ENCODE results near the gene DLG2. TPM values are rescaled to one million over a fixed set of nuclear protein-coding genes. Genes with fewer than 3 reads are reported as not detected.

DLG2 gene
- total RNA-seq, 1 experiment from 2014 or later: 2.7 TPM

DNA sequence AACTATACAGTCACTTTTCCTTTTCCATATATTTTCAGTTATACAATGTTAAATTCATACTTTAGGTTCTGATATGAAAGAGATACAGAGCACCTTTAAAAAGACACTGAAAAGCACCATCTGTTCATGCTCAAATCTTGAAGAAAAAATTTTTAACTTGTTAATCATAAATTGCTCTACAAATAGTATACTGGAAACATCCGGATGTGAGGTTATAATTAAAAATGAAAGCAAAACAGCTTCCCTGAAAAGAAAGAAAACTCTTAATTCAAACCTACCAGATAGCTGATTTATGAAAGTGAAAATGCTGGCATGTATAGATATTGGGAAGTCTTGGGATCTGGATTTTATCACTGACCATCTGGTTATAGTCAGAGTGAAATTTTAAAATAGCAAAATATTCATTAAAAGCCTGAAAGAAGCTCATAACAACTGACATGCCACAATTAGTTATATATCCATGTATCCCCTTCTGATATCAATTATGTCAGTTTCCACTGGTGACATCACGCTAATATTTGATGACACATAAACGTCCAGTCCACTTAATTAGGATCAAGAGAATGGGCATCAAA lies 740.0 kb downstream of the DLG2 start:
- no peak overlapping the region for H2AFZ ChIP-seq (ENCODE audit: low read length)
- H3K36me3 ChIP-seq (ENCODE audit: insufficient read depth, low read length): no peaks in the 10 kb centered on the region
- no peak overlapping the region for H3K4me2 ChIP-seq (ENCODE audit: low read depth, low read length, poor library complexity, severe bottlenecking)
- H3K27me3 ChIP-seq (ENCODE audit: low read length): 0 out of 2 replicates have a peak, but pooled peaks cover 3% of the 10 kb centered on the region
- peaks cover 3% of the 10 kb centered on the region; the same call in 1 of the 2 replicates for H3K9me2 ChIP-seq (replicated peaks; ENCODE audit: insufficient read depth, low read length)
- H3K27ac ChIP-seq (ENCODE audit: low read length): no peak overlapping the region
- no peaks in the 10 kb centered on the region for H3K4me1 ChIP-seq (ENCODE audit: low read length)
- no peaks in the 10 kb centered on the region for H4K20me1 ChIP-seq (ENCODE audit: insufficient read depth, low read depth, low read length)
- H3K9me3 ChIP-seq (ENCODE audit: low read length): no peaks in the 10 kb centered on the region; the same call in 1 of the 2 replicates
- H3K9ac ChIP-seq (ENCODE audit: low read length): no peak overlapping the region
- no peak for DNase-seq
- no peaks in the 10 kb centered on the region for H3K79me2 ChIP-seq (ENCODE audit: low read length)
- no peak overlapping the region for H3K4me3 ChIP-seq (ENCODE audit: low read length)

DNA sequence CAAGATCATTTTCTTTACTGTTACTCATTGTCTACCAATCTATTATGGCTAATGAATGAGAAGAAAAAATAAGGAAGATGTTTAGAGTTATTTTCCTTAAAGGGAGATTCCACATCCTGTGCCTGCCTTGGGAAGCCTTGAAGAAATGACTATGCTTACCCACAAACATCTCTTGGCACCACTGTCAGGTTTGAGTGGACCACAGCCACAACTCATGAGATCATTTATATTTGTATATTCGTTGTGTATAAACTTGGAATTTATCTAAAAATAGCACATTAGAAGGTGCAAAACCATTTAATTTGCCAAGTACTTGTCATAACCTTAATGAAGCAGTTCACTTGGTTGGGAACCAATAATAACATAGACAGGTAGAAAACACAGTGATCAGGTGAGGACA lies 740.8 kb downstream of the DLG2 start:
- H3K4me3 ChIP-seq (ENCODE audit: low read length): no peak overlapping the region
- no peak overlapping the region for H3K27ac ChIP-seq (ENCODE audit: low read length)
- 0 out of 2 replicates have a peak, but pooled peaks cover 3% of the 10 kb centered on the region for H3K27me3 ChIP-seq (ENCODE audit: low read length)
- no peaks in the 10 kb centered on the region for H3K36me3 ChIP-seq (ENCODE audit: insufficient read depth, low read length)
- H3K79me2 ChIP-seq (ENCODE audit: low read length): no peaks in the 10 kb centered on the region
- H3K9ac ChIP-seq (ENCODE audit: low read length): no peak overlapping the region
- no peak overlapping the region for H3K4me2 ChIP-seq (ENCODE audit: low read depth, low read length, poor library complexity, severe bottlenecking)
- DNase-seq: no peak
- no peaks in the 10 kb centered on the region; the same call in 1 of the 2 replicates for H3K9me3 ChIP-seq (ENCODE audit: low read length)
- H4K20me1 ChIP-seq (ENCODE audit: insufficient read depth, low read depth, low read length): no peaks in the 10 kb centered on the region
- peaks cover 3% of the 10 kb centered on the region; the same call in 1 of the 2 replicates for H3K9me2 ChIP-seq (replicated peaks; ENCODE audit: insufficient read depth, low read length)
- H3K4me1 ChIP-seq (ENCODE audit: low read length): no peaks in the 10 kb centered on the region
- H2AFZ ChIP-seq (ENCODE audit: low read length): no peak overlapping the region

DNA sequence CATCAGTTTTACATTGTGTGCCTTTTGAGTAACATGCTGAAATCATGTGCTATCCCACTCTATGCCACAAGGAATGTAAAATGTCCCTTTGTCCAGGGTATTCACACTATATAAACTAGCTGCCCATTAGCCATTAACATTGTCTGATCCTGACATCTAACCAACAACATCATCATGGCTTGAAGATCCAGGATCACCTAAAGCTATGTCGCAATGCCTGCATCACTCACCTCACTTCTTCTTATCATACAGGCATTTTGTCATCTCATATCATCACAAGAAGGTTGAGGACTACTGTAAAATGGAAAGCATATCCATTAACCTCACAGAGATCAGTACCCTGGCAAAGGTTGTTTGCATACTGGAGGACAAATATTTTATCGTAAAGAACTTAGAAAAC lies 742.3 kb downstream of the DLG2 start:
- Histone ChIP-seq H3K36me3 (ENCODE audit: insufficient read depth, low read length) (no peaks in the 10 kb centered on the region), H3K9me3 (ENCODE audit: low read length) (no peaks in the 10 kb centered on the region; the same call in 1 of the 2 replicates), H2AFZ (ENCODE audit: low read length) (no peak overlapping the region), H4K20me1 (ENCODE audit: insufficient read depth, low read depth, low read length) (no peaks in the 10 kb centered on the region), H3K9ac (ENCODE audit: low read length) (no peak overlapping the region), H3K4me3 (ENCODE audit: low read length) (no peak overlapping the region), H3K4me2 (ENCODE audit: low read depth, low read length, poor library complexity, severe bottlenecking) (no peak overlapping the region), H3K27me3 (ENCODE audit: low read length) (0 out of 2 replicates have a peak, but pooled peaks cover 3% of the 10 kb centered on the region), H3K79me2 (ENCODE audit: low read length) (no peaks in the 10 kb centered on the region), H3K9me2 (replicated peaks; ENCODE audit: insufficient read depth, low read length) (0 out of 2 replicates have a peak, but pooled peaks cover 1% of the 10 kb centered on the region), H3K27ac (ENCODE audit: low read length) (no peak overlapping the region), H3K4me1 (ENCODE audit: low read length) (no peaks in the 10 kb centered on the region)
- no peak for DNase-seq

DNA sequence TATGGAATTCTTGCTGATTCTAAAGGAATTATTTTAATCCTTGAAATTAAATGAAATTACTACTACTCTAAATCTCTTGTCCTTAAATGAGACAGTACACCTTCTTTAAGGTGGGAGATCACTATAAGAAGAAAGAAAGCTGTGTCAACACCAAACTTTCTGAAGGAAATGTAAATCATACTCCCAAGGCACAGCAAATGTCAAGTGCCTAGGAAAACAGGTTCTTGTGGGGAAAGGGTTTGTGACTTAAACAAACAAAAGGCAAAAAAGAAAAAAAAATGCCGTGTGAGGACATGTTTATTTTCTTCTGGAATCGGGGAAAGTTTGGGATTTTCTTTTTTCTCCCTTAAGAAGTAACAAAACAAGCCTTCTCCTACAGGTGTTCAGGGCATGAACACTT lies 745.1 kb downstream of the DLG2 start:
- H3K27me3 ChIP-seq (ENCODE audit: low read length): no peaks in the 10 kb centered on the region
- no peak overlapping the region for H3K4me3 ChIP-seq (ENCODE audit: low read length)
- H3K4me2 ChIP-seq (ENCODE audit: low read depth, low read length, poor library complexity, severe bottlenecking): no peak overlapping the region
- no peak overlapping the region for H3K9ac ChIP-seq (ENCODE audit: low read length)
- no peak overlapping the region for H2AFZ ChIP-seq (ENCODE audit: low read length)
- no peaks in the 10 kb centered on the region for H4K20me1 ChIP-seq (ENCODE audit: insufficient read depth, low read depth, low read length)
- no peaks in the 10 kb centered on the region for H3K9me3 ChIP-seq (ENCODE audit: low read length)
- H3K4me1 ChIP-seq (ENCODE audit: low read length): no peaks in the 10 kb centered on the region
- no peaks in the 10 kb centered on the region for H3K79me2 ChIP-seq (ENCODE audit: low read length)
- no peak overlapping the region for H3K27ac ChIP-seq (ENCODE audit: low read length)
- DNase-seq: no peak
- no peaks in the 10 kb centered on the region for H3K36me3 ChIP-seq (ENCODE audit: insufficient read depth, low read length)
- no peaks in the 10 kb centered on the region for H3K9me2 ChIP-seq (replicated peaks; ENCODE audit: insufficient read depth, low read length)

DNA sequence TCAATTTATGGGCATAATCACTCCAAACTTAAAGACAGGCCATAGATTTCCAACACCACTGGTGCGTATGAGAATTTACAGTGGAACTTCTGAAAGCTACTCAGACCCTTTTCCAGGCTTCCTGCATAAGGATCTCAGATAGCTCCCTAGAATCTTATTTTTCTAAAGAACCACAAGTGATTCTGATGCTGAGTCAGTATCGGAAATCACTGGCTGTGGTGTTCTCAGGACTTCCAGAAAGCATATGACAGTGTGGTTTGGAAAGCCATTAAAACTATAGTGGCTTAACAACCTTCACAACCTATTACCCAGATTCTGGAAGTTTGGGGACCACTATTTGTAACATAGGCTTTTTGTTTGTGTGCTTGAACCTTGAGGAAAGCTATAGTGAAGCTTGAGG lies 756.0 kb downstream of the DLG2 start:
- Histone ChIP-seq H3K27ac (ENCODE audit: low read length) (no peak overlapping the region), H4K20me1 (ENCODE audit: insufficient read depth, low read depth, low read length) (no peaks in the 10 kb centered on the region), H3K36me3 (ENCODE audit: insufficient read depth, low read length) (no peaks in the 10 kb centered on the region), H3K4me2 (ENCODE audit: low read depth, low read length, poor library complexity, severe bottlenecking) (no peak overlapping the region), H3K4me3 (ENCODE audit: low read length) (no peak overlapping the region), H3K9me3 (ENCODE audit: low read length) (no peaks in the 10 kb centered on the region), H3K27me3 (ENCODE audit: low read length) (no peaks in the 10 kb centered on the region), H3K9me2 (replicated peaks; ENCODE audit: insufficient read depth, low read length) (no peaks in the 10 kb centered on the region), H3K79me2 (ENCODE audit: low read length) (no peaks in the 10 kb centered on the region), H3K4me1 (ENCODE audit: low read length) (no peaks in the 10 kb centered on the region), H2AFZ (ENCODE audit: low read length) (no peak overlapping the region), H3K9ac (ENCODE audit: low read length) (no peak overlapping the region)
- DNase-seq: no peak

DNA sequence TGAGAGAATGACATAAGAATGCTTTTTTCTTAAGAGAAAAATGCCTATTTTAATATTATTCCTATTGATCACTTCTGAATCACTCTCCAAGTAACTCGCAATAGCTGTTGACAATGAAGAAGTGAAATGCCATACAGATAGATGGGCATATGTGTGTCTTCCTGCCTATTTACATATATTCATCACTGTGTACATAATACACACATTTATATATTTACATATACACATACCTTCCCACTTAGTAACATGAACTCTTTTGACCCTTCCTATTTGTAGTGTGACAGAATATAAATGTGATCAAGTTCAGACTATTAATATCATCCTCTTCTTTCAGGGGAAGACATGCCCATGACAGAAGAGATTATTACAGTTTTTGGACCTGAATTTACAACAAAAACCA lies 756.7 kb downstream of the DLG2 start:
- no peak overlapping the region for H3K27ac ChIP-seq (ENCODE audit: low read length)
- H2AFZ ChIP-seq (ENCODE audit: low read length): no peak overlapping the region
- no peaks in the 10 kb centered on the region for H3K79me2 ChIP-seq (ENCODE audit: low read length)
- no peaks in the 10 kb centered on the region for H3K9me3 ChIP-seq (ENCODE audit: low read length)
- H3K9me2 ChIP-seq (replicated peaks; ENCODE audit: insufficient read depth, low read length): no peaks in the 10 kb centered on the region
- H3K4me1 ChIP-seq (ENCODE audit: low read length): no peaks in the 10 kb centered on the region
- no peak overlapping the region for H3K4me2 ChIP-seq (ENCODE audit: low read depth, low read length, poor library complexity, severe bottlenecking)
- H3K27me3 ChIP-seq (ENCODE audit: low read length): no peaks in the 10 kb centered on the region
- H4K20me1 ChIP-seq (ENCODE audit: insufficient read depth, low read depth, low read length): no peaks in the 10 kb centered on the region
- H3K36me3 ChIP-seq (ENCODE audit: insufficient read depth, low read length): no peaks in the 10 kb centered on the region
- no peak for DNase-seq
- H3K9ac ChIP-seq (ENCODE audit: low read length): no peak overlapping the region
- H3K4me3 ChIP-seq (ENCODE audit: low read length): no peak overlapping the region

DNA sequence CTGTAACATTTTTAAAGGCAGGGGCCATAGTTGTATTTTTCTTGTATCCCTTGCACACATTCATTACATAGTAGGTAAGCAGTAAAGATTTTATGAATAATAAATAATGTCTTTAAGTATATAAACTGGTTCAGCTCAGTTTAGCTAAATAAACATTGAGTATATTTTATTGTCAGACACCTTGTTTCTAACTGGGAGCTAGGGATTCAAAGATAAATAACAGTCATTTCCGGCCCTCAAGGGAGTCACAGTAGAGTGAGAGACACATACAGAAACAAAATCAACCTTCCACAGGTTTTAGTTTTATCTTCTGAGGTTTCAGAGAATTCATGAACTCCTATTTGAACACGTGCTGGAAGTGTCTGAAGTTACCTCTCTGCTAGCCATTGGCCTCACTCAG lies 760.2 kb downstream of the DLG2 start:
- Histone ChIP-seq H3K9me2 (replicated peaks; ENCODE audit: insufficient read depth, low read length) (no peaks in the 10 kb centered on the region), H3K36me3 (ENCODE audit: insufficient read depth, low read length) (no peaks in the 10 kb centered on the region), H3K79me2 (ENCODE audit: low read length) (no peaks in the 10 kb centered on the region), H2AFZ (ENCODE audit: low read length) (no peak overlapping the region), H3K4me2 (ENCODE audit: low read depth, low read length, poor library complexity, severe bottlenecking) (no peak overlapping the region), H3K9me3 (ENCODE audit: low read length) (no peaks in the 10 kb centered on the region), H3K9ac (ENCODE audit: low read length) (no peak overlapping the region), H3K27ac (ENCODE audit: low read length) (no peak overlapping the region), H3K27me3 (ENCODE audit: low read length) (peaks cover 3% of the 10 kb centered on the region; the same call in 1 of the 2 replicates), H3K4me1 (ENCODE audit: low read length) (no peaks in the 10 kb centered on the region), H3K4me3 (ENCODE audit: low read length) (no peak overlapping the region), H4K20me1 (ENCODE audit: insufficient read depth, low read depth, low read length) (no peaks in the 10 kb centered on the region)
- DNase-seq: no peak

DNA sequence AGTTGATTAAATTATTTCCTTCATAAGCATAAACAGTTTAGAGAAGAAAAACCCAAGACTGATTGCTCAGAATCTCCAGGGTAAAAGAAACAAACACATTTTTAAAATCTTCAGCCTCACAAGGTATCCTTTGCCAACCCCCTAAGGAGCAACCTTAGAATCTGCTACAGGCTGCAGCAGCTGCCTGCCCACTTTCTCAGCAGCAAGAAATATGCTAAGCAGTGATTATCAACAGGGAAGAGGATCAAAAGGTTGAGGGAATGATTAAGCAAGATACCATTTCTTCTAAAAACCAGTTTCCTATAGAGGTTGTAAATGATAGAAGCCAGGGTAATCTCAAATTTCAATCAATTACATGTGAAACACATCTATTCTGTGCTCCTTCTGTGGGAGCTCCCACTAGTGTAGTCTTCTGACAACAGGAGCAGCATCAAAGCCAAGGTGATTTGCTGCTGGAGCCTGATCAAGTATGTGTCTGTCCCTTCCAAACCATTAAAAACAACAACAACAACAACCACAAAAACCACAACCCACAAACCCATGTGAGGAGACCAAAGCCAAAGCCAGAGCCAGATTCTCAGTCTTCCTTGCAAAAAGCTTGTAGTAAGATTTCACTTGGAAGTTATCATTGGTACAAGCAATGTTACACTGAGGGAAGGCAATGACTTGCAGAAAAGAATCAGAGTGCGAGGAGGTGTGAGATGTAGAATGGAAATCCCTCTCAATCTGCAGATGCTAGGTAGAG lies 761.2 kb downstream of the DLG2 start:
- H3K4me1 ChIP-seq (ENCODE audit: low read length): no peaks in the 10 kb centered on the region
- H3K9ac ChIP-seq (ENCODE audit: low read length): no peak overlapping the region
- no peak for DNase-seq
- peaks cover 3% of the 10 kb centered on the region; the same call in 1 of the 2 replicates for H3K27me3 ChIP-seq (ENCODE audit: low read length)
- H3K79me2 ChIP-seq (ENCODE audit: low read length): no peaks in the 10 kb centered on the region
- no peaks in the 10 kb centered on the region for H4K20me1 ChIP-seq (ENCODE audit: insufficient read depth, low read depth, low read length)
- no peak overlapping the region for H3K4me3 ChIP-seq (ENCODE audit: low read length)
- H3K27ac ChIP-seq (ENCODE audit: low read length): no peak overlapping the region
- H3K36me3 ChIP-seq (ENCODE audit: insufficient read depth, low read length): no peaks in the 10 kb centered on the region
- no peak overlapping the region for H2AFZ ChIP-seq (ENCODE audit: low read length)
- H3K9me2 ChIP-seq (replicated peaks; ENCODE audit: insufficient read depth, low read length): no peaks in the 10 kb centered on the region
- no peak overlapping the region for H3K4me2 ChIP-seq (ENCODE audit: low read depth, low read length, poor library complexity, severe bottlenecking)
- no peaks in the 10 kb centered on the region for H3K9me3 ChIP-seq (ENCODE audit: low read length)

Data from Karpas-422 (cell line).